ENCODE measurements around the gene ZNF124.
"Not testable (repeated sequence)": the region's sequence is repeated elsewhere in the genome, so short reads cannot be mapped to it uniquely, and the experiment has no call there.

Gene ZNF124

DNA sequence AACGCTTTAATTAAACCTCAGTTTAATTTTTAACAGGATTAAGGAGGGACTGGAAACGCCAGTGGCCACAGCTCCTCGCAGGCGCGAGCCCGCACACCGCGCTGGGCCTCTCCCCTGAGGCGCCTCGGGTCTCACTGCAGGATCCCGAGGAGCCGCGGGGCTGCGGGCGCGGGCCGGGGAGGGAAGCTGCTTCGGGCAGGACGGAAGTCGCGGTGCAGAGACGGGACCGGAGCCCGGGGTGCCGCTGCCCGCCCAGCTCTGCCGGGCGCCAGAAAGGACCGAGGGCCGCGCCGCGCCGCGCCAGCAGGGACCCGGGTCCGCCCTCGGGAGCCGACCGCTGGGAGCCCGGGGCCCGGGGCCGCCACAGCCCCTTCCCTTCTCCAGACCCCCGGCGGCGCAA, 377 bp downstream of the ZNF124 start:
- DNase-seq = not testable (repeated sequence)

DNA sequence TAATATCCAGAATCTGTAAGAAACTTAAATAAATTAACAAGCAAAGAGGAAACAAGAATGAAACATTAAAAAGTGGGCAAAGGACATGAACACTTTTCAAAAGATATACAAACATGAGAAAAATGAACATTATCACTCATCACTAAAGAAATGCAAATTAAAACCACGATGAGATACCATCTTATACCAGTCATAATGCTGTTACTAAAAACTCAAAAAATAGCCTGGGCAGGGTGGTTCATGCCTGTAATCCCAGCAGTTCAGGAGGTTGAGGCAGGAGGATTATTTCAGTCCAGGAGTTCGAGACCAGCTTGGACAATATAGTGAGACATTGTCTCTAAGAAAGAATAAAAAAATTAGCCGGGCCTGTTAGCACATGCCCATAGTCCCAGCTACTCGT, 6.1 kb downstream of the ZNF124 start:
- no peak for DNase-seq

DNA sequence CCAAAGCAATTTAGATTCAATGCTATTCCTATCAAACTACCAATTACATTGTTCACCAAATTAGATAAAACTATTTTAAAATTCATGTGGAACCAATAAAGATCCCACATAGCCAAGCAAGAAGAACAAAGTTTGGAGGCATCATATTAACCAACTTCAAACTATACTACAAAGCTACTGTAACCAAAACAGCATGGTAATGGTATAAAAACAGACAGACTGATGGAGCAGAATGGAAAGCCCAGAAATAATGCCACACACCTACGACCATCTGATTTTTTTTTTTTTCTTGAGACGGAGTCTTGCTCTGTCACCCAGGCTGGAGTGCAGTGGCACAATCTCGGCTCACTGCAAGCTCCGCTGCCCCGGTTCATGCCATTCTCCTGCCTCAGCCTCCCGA, 7.1 kb downstream of the ZNF124 start:
- no peak for DNase-seq

DNA sequence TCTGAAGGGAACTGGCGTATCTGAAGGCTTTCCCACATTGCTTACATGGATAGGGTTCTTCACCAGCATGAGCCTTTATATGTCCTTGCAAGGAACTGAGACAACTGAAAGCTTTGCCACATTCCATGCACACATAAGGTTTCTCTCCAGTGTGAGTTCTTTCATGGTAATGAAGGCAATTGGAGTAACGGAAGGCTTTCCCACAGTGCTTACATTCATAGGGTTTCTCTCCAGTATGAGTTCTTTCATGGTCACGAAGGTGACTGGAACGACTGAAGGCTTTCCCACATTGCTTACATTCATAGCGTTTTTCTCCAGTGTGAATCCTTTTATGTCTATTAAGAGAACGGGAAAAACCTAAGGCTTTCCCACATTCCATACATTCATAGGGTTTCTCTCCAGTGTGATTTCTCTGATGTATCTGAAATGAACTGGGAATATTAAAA, 15.0 kb downstream of the ZNF124 start:
- DNase-seq = no peak

DNA sequence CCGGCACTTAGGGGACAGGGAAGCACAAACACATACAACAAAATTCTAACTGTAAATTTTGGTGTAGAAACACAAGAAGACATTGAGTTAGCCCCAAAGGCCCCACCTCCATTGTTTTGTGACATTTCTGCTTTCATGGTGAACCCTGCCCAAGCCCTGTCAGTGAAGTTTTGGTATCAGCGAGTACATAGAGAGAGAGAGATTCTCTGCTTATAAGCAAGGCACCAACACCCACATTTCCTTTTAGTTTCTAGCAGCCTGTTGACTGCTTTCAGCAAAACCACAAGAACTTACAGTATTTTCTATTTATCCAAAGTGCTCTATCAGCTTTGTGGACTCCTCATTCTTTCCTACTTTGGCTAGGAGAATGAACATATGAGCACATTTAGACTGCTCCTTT, 24.0 kb downstream of the ZNF124 start:
- DNase-seq = no peak

DNA sequence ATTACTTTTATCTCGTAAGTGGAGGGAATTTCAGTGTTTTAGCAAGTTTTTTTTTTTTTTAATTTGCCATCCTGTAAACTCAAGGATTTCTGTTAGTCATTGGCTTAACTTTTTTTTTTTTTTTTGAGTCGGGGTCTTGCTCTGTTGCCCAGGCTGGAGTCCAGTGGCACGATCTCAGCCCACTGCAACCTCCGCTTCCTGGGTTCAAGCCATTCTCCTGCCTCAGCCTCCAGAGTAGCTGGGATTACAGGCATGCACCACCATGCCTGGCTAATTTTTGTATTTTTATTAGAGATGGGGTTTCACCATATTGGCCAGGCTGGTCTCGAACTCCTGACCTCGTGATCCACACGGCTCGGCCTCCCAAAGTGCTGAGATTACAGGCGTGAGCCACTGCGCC, 24.7 kb downstream of the ZNF124 start:
- DNase-seq = not testable (repeated sequence)

DNA sequence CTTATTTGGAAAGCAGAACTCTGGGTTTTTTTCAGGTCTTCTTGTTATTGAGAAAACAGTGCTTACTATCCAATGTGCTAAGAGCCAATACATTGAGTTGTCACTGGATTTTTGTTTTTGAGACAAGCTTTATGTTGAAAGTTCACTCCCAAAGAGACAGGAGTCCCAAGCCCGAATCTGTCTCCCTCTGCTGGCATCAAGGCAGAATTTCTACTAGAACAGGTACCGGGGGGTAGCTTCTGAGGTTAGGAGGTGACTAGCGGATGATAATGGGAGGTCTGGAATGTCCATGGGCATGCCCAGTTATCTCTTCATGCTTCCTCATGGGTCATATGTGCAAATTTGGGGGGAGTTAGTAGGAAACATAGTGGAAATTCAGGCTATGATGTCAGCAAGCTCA, 25.1 kb downstream of the ZNF124 start:
- no peak for DNase-seq

DNA sequence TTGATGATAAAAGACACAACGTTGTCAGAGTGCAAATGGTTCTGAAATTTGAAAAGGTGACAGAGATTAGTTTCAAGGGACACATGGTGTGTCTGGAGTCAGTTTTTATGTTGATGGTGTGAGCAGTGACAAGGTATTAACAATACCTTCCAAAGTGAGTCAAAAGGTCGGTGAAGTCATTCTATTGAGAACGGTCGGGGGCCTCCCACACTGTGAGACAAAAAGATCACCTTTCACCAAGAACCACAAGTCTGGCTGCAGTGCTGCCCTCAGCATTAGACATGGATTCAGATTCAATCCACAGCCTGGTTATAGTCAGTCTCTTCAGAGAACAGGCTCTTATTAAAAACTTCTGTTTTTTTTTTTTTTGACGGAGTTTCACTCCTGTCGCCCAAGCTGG, 26.5 kb downstream of the ZNF124 start:
- no peak for DNase-seq

DNA sequence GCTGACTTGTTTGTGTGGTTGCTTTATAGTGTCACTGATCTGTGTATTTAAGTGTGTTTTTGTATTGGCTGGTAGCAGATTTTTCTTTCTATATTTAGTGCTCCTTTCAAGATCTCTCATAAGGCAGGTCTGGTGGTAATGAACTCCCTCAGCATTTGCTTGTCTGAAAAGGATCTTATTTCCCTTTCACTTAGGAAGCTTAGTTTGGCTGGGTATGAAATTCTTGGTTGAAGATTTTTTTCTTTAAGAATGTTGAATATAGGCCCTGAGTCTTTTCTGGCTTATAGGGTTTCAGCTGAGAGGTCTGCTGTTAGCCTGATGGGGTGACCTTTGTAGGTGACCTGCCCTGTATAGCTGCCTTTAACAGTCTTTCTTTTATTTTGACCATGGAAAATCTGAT, 32.3 kb downstream of the ZNF124 start:
- DNase-seq = not testable (repeated sequence)

DNA sequence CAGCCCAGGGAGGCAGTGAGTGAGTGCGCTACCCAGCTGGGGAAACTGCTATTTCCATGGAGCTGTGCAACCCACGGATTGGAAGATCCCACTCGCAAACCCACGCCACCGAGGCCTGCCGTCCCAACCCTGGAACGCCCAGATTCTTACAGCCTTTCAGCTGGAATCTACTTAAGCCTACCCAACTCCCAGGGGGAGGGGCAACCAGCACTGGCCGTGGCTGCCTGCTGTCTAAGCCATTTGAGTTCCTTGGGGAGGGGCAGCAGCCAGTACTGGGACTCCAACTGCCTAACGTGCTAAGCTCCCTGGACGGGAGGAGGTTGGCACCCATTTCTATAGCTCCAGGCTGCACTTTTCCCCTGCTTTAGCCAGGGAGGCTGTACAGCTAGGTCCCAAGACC, 40.6 kb downstream of the ZNF124 start:
- no peak for DNase-seq

DNA sequence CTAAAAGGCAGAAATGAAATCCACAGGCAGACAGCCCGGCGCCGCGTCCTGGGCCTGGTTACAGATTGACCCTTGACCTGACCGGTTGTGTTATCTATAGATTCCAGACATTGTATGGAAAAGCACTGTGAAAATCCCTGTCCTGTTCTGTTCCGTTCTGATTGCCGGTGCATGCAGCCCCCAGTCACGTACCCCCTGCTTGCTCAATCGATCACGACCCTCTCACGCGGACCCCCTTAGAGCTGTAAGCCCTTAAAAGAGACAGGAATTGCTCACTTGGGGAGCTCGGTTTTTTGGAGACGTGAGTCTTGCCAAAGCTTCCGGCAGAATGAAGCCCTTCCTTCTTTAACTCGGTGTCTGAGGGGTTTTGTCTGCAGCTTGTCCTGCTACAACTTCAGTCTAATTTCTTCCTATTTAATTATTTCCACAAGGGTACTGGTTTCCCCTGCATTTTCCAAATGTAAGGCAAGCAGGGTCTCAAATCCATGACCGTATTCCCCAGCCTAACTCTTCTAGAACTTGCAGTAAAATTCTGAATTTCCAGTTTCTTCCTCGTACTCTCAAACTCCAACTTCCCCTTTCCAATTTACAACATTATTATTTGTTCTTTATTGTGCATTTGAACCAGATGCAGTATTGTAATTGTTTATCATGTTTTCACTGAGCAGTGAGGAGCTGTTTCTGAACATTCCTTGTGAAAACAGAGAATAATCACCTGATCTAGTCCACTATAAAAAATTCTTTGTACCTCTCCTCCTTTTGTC, 44.1 kb downstream of the ZNF124 start:
- DNase-seq = not testable (repeated sequence)

DNA sequence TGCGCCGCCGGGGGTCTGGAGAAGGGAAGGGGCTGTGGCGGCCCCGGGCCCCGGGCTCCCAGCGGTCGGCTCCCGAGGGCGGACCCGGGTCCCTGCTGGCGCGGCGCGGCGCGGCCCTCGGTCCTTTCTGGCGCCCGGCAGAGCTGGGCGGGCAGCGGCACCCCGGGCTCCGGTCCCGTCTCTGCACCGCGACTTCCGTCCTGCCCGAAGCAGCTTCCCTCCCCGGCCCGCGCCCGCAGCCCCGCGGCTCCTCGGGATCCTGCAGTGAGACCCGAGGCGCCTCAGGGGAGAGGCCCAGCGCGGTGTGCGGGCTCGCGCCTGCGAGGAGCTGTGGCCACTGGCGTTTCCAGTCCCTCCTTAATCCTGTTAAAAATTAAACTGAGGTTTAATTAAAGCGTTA, 45.2 kb downstream of the ZNF124 start:
- not testable (repeated sequence) for DNase-seq

DNA sequence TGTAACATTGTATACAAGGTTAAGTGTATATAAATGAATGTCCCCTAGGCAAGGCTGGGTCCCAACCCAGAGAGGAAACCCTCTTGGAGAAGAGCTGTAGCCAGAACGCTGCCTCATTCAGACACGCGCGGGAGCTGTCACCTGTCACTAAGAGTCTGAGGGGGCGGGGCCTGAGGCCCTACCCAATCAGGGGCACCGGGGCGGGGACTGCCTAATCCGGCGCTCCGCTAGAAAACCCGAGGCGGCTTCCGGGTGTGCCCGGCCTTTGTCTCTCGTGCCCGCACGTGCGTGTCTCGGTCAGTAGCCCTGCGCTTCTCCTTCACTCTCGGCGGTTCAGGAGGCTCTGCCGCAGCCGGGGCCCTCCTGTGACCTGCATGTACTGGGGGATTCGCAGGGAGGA, 45.7 kb downstream of the ZNF124 start:
- not testable (repeated sequence) for DNase-seq

DNA sequence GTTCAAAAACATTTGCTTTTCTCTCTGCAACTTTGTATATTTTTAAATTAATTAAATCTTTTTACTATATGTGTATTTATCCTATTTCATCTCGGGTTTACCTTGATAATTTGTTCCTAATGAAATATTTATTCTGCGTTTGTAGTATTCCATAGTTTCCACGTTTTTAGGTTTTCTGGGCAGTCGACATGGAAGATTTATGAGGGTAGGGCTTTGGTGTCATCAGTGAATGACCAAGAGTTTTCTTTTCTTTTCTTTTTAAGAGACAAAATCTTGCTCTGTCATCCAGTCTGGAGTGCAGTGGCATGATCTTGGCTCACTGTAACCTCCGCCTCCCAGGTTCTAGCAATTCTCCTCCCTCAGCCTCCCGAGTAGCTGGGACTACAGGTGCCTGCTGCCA, 50.4 kb downstream of the ZNF124 start:
- DNase-seq = no peak

DNA sequence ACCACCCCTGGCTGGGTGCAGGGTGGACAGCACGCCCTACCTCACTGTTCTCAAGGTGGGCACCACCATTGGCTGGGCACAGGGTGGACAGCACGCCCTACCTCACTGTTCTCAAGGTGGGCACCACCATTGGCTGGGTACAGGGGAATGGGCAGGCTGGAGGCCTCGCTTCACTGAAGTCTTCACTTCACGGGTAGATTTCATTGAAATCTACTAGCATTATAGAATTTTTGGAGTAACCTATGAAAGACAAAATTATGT, 51.5 kb downstream of the ZNF124 start:
- DNase-seq = not testable (repeated sequence)

DNA sequence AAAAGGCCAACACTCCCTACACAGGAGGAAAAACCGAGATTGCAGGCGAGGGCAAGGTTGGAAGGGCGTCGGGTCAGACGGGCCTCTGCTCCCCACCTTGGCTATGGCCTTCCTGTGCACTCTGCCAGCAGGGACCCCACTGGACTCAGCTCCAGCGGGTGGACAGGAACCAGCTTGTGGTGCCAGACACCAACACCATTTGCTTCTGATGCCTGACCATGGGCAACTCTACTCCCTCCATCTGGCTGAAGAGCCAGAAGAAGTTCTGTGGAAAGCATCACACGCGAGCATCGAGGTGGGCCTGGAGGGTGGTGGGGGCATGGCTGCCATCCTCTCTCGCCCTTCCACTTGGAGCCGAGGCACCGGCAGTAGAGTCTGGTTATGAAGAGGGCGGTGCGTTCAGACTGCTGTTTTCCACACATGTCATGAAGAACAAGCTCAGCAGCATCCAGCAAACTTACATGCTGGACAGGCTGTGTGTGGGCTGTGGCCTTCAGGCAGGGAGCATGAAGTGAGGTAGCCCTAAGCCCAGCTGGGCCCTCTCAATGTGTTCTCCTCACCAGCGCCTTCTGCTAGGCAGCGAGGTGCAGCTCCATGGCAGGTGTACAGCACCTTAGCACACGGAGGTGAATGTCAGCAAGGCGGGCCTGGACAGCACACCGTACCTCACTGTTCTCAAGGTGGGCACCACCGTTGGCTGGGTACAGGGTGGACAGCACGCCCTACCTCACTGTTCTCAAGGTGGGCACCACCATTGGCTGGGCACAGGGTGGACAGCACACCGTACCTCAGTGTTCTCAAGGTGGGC, 52.0 kb downstream of the ZNF124 start:
- DNase-seq = no peak

DNA sequence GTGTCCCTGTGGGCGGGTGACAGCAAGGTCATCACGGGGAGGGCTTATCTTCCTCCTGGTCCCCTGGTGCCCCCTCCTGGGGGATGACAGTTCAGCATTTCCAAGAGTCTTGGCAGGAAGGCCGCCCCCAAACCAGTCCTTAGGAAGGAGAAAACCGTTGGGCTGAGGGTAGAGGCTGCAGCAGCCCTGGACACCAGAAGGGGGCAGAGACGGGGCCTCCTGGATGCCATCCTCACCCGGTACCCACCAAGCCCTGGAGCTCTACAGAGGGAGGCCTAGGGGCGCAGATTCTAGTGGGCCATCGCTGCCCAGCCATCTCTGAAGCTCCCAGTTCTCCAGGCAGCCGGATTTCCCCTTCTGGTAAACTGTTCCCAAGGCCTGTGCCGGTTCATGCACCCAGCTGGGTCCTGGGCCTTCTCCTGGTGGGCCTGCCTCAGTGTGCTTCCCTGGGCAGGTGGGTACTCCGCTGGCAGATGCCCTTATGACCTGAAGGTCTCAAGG, 52.8 kb downstream of the ZNF124 start:
- no peak for DNase-seq

DNA sequence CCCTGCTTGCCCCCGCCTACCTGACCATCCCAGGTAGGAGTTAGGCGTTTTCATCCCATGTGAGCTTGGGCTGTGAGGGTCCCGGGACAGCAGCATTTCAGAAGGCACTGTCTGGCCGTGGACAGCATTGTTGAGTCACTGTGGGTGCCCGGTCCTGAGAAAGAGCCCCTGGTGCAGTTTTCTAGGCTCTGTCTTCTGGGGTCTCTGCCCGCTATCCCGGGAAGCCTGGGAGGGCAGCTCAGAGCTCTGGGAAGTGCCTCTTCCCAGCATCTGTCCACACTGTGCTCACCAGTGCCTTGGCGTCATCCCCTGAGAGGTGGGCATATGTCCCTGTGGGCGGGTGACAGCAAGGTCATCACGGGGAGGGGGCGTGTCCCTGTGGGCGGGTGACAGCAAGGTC, 56.3 kb downstream of the ZNF124 start:
- no peak for DNase-seq

DNA sequence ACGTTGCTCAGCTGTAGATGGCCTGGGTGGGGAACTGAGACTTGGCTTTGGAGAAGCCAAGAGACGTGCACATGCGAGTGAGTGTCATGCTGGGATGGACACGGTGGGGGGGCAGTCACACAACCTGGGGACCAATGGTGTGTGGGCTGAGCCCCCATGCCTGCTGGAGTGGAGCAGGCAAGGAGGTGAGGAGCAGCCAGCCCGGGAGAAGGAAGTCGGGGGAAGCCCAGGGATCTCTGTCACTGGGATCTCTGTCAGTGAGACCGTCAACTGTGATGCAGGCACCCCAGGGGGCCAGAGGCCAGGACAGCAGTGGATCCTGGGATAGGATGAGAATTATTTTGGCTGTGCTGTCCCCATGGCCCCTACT, 56.7 kb downstream of the ZNF124 start:
- no peak for DNase-seq

DNA sequence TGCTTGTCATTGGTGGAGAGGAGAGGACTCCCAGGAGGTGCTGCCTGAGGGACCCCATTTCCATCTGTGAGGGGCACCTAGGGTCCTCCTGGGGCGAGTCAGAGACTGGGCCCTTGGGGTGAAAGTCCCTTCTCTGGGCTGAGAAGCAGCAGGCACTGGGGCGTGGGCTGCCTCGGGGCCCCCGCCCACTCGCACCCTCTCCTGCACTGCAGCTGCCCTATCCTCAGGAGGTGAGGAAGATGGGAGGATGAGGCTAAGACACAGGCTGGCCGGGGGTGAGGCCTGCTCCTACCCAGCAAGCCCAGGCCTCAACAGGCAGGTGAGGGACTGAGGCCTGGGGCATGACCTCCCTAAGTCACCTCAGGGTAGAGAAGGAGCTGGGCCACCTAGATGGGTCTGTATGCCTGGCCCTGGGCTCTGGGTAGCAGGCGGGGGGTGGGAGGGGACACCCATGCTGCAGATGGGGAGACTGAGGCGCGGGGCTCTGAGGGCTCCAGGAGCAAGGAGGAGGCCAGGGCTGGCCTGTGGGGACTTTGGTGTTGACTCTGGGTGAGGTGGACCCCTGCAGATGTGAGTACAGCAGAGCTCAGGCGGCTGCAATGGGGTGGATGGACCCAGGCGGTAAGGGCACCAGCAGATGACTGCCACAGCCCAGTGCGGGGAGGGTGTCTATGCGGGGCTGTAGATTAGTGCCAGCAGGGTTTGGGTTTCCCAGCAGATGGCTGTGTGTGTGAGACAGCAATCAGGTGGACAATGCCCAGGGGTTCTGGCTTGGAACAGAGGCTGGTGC, 57.3 kb downstream of the ZNF124 start:
- DNase-seq = no peak

DNA sequence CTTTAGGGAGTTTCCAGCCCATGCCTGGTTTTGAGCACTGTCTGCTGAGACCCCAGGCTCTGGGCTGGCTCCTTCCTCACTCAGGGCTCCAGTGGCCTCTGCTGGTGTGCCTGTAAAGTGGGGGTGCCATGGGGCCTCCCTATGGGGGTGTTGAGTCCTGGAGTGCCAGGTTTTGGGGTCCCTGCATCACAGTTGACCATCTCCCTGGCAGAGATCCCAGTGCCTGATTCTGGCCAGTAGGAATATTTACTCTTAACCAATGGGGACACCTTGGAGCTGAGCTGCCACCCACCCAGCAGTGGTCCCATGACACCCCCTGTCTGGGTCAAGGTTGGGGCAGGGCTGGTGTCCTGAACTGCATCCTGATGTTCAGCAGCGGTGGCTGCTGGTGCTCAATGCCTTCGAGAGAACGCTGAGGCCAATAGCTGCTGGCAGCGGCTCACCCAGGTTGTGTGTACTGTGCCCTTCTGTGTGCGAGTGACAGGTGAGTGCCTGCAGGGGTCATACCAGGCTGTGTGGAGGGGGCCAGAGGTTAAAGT, 58.0 kb downstream of the ZNF124 start:
- no peak for DNase-seq

DNA sequence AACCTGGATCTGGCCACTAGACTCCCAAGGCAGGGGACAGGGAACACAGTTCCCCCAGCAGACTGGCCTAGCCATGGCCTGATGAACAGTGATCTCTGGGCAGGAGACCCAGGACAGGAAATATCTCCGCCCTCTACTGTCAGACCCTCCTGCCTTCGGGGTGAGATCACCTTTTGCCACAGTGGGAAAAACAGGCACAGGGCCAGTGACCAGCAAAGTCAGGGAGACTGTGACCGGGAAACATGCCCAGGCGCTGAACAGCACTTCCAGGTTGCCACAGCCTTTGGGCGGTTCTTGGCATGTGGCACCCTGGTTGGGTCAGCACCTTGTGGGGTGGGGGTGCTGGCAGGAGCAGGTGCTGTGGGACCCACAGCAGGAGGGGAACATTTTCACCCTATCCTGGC, 58.7 kb downstream of the ZNF124 start:
- no peak for DNase-seq

DNA sequence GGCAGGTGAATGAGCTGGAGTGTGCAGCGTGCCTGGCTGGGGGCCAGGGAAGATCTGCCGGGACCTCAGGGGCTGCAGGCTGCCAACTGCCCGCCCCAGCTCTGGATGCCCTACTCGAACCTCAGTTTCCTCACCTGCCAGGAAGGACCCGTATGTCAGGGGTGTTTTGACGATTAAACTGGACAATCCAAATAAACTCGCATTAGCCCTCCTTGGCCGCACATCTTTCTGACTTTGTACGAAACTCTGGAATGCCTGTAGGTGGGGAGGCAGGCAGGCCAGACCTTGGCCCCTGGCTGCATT, 59.4 kb downstream of the ZNF124 start:
- DNase-seq = no peak

All from NCI-H1105 (cell line).